ENCODE results near the gene BCL2.

BCL2 gene

GRCh38 chr18:63180971-63181376 is 138.6 kb downstream of the BCL2 start:
- ChIA-PET POLR2A (no interaction called here), CTCF (interaction anchor here (0.8 to 1.8 kb wide), 3 partner anchors 12 to 26 kb away, joined by 3 to 8 read pairs (median 4); no protein-coding TSS in a partner anchor)
- H3K9me3 ChIP-seq (ENCODE audit: control extremely low read depth in 1 of 5, control insufficient read depth in 4 of 5, insufficient read depth in 2 of 5, low read depth in 1 of 5, low read length in 4 of 5): no peaks in the 10 kb centered on the region
- H3K4me3 ChIP-seq (ENCODE audit: control insufficient read depth in 1 of 7, extremely low read depth in 1 of 7, insufficient read depth in 4 of 7, low read depth in 2 of 7, low read length in 6 of 7): no peak overlapping the region
- peaks cover 0 to 17% (median 0%) of the 10 kb centered on the region in 4 experiments for H3K36me3 ChIP-seq (ENCODE audit: control insufficient read depth in 4 of 4, insufficient read depth in 4 of 4, low read length in 3 of 4)
- no peaks in the 10 kb centered on the region for H3K27me3 ChIP-seq (replicated peaks in 2 of 5; ENCODE audit: control insufficient read depth in 4 of 5, insufficient read depth in 5 of 5, low read length in 4 of 5)
- 92% methylated on average over 5 of the region's 5 CpGs for WGBS (ENCODE audit: insufficient coverage)
- H3K27ac ChIP-seq (ENCODE audit: insufficient read depth in 1 of 2, low read depth in 1 of 2, low read length in 2 of 2, poor library complexity in 1 of 2, severe bottlenecking in 2 of 2): no peak overlapping the region
- peaks cover 4 to 19% (median 13%) of the 10 kb centered on the region in 4 experiments for H3K4me1 ChIP-seq (ENCODE audit: control extremely low read depth in 1 of 4, control insufficient read depth in 4 of 4, insufficient read depth in 4 of 4, low read length in 3 of 4)
- DNase-seq: no peak

- peaks cover 4 to 19% (median 13%) of the 10 kb centered on the region in 4 experiments for H3K4me1 ChIP-seq (ENCODE audit: control extremely low read depth in 1 of 4, control insufficient read depth in 4 of 4, insufficient read depth in 4 of 4, low read length in 3 of 4)
- no peak overlapping the region for H3K4me3 ChIP-seq (ENCODE audit: control insufficient read depth in 1 of 7, extremely low read depth in 1 of 7, insufficient read depth in 4 of 7, low read depth in 2 of 7, low read length in 6 of 7)
- no peak for DNase-seq
- 100% methylated on average over 4 of the region's 11 CpGs for WGBS (ENCODE audit: insufficient coverage)
- POLR2A ChIA-PET: no interaction called here
- peaks cover 0 to 17% (median 0%) of the 10 kb centered on the region in 4 experiments for H3K36me3 ChIP-seq (ENCODE audit: control insufficient read depth in 4 of 4, insufficient read depth in 4 of 4, low read length in 3 of 4)
- H3K9me3 ChIP-seq (ENCODE audit: control extremely low read depth in 1 of 5, control insufficient read depth in 4 of 5, insufficient read depth in 2 of 5, low read depth in 1 of 5, low read length in 4 of 5): peaks cover 0 to 2% (median 0%) of the 10 kb centered on the region in 5 experiments
- CTCF ChIA-PET: interaction anchor here (0.9 to 1.8 kb wide), 4 partner anchors 12 to 25 kb away, joined by 3 to 8 read pairs (median 4); no protein-coding TSS in a partner anchor
- no peaks in the 10 kb centered on the region for H3K27me3 ChIP-seq (replicated peaks in 2 of 5; ENCODE audit: control insufficient read depth in 4 of 5, insufficient read depth in 5 of 5, low read length in 4 of 5)
- H3K27ac ChIP-seq (ENCODE audit: insufficient read depth in 1 of 2, low read depth in 1 of 2, low read length in 2 of 2, poor library complexity in 1 of 2, severe bottlenecking in 2 of 2): no peak overlapping the region
Observed at GRCh38 chr18:63180321-63180720, 139.2 kb downstream of the BCL2 start.

GRCh38 chr18:63179422-63179821 is 140.1 kb downstream of the BCL2 start:
- POLR2A ChIA-PET: no interaction called here
- H3K4me1 ChIP-seq (ENCODE audit: control extremely low read depth in 1 of 4, control insufficient read depth in 4 of 4, insufficient read depth in 4 of 4, low read length in 3 of 4): peaks cover 4 to 19% (median 13%) of the 10 kb centered on the region in 4 experiments
- WGBS (ENCODE audit: insufficient coverage): 96% methylated on average over 5 of the region's 9 CpGs
- CTCF ChIA-PET: interaction anchor here (0.9 to 1.8 kb wide), 3 partner anchors 11 to 25 kb away, joined by 3 to 4 read pairs (median 3); no protein-coding TSS in a partner anchor
- H3K4me3 ChIP-seq (ENCODE audit: control insufficient read depth in 1 of 7, extremely low read depth in 1 of 7, insufficient read depth in 4 of 7, low read depth in 2 of 7, low read length in 6 of 7): no peak overlapping the region
- no peak for DNase-seq
- H3K27me3 ChIP-seq (replicated peaks in 2 of 5; ENCODE audit: control insufficient read depth in 4 of 5, insufficient read depth in 5 of 5, low read length in 4 of 5): no peaks in the 10 kb centered on the region
- H3K36me3 ChIP-seq (ENCODE audit: control insufficient read depth in 4 of 4, insufficient read depth in 4 of 4, low read length in 3 of 4): peaks cover 0 to 17% (median 0%) of the 10 kb centered on the region in 4 experiments
- H3K9me3 ChIP-seq (ENCODE audit: control extremely low read depth in 1 of 5, control insufficient read depth in 4 of 5, insufficient read depth in 2 of 5, low read depth in 1 of 5, low read length in 4 of 5): peaks cover 0 to 4% (median 0%) of the 10 kb centered on the region in 5 experiments
- no peak overlapping the region for H3K27ac ChIP-seq (ENCODE audit: insufficient read depth in 1 of 2, low read depth in 1 of 2, low read length in 2 of 2, poor library complexity in 1 of 2, severe bottlenecking in 2 of 2)

- CTCF ChIA-PET: interaction anchor here (1.5 kb wide), 1 partner anchor 13 kb away, joined by 3 read pairs; no protein-coding TSS in a partner anchor
- H3K4me3 ChIP-seq (ENCODE audit: control insufficient read depth in 1 of 7, extremely low read depth in 1 of 7, insufficient read depth in 4 of 7, low read depth in 2 of 7, low read length in 6 of 7): no peak overlapping the region
- H3K9me3 ChIP-seq (ENCODE audit: control extremely low read depth in 1 of 5, control insufficient read depth in 4 of 5, insufficient read depth in 2 of 5, low read depth in 1 of 5, low read length in 4 of 5): peaks cover 0 to 4% (median 0%) of the 10 kb centered on the region in 5 experiments
- no peak overlapping the region for H3K27ac ChIP-seq (ENCODE audit: insufficient read depth in 1 of 2, low read depth in 1 of 2, low read length in 2 of 2, poor library complexity in 1 of 2, severe bottlenecking in 2 of 2)
- POLR2A ChIA-PET: no interaction called here
- 100% methylated on average over 2 of the region's 2 CpGs for WGBS (ENCODE audit: insufficient coverage)
- no peaks in the 10 kb centered on the region for H3K27me3 ChIP-seq (replicated peaks in 2 of 5; ENCODE audit: control insufficient read depth in 4 of 5, insufficient read depth in 5 of 5, low read length in 4 of 5)
- DNase-seq: no peak
- peaks cover 0 to 17% (median 0%) of the 10 kb centered on the region in 4 experiments for H3K36me3 ChIP-seq (ENCODE audit: control insufficient read depth in 4 of 4, insufficient read depth in 4 of 4, low read length in 3 of 4)
- H3K4me1 ChIP-seq (ENCODE audit: control extremely low read depth in 1 of 4, control insufficient read depth in 4 of 4, insufficient read depth in 4 of 4, low read length in 3 of 4): peaks cover 4 to 19% (median 13%) of the 10 kb centered on the region in 4 experiments
Observed at GRCh38 chr18:63178971-63179370, 140.6 kb downstream of the BCL2 start.

- no peak overlapping the region for H3K4me3 ChIP-seq (ENCODE audit: control insufficient read depth in 1 of 7, extremely low read depth in 1 of 7, insufficient read depth in 4 of 7, low read depth in 2 of 7, low read length in 6 of 7)
- no peak overlapping the region for H3K27ac ChIP-seq (ENCODE audit: insufficient read depth in 1 of 2, low read depth in 1 of 2, low read length in 2 of 2, poor library complexity in 1 of 2, severe bottlenecking in 2 of 2)
- no peaks in the 10 kb centered on the region for H3K27me3 ChIP-seq (replicated peaks in 2 of 5; ENCODE audit: control insufficient read depth in 4 of 5, insufficient read depth in 5 of 5, low read length in 4 of 5)
- peak in 2 of 3 donors; percentile 52 to 57 for DNase-seq
- H3K9me3 ChIP-seq (ENCODE audit: control extremely low read depth in 1 of 5, control insufficient read depth in 4 of 5, insufficient read depth in 2 of 5, low read depth in 1 of 5, low read length in 4 of 5): peaks cover 0 to 4% (median 0%) of the 10 kb centered on the region in 5 experiments
- peaks cover 4 to 23% (median 13%) of the 10 kb centered on the region in 4 experiments for H3K4me1 ChIP-seq (ENCODE audit: control extremely low read depth in 1 of 4, control insufficient read depth in 4 of 4, insufficient read depth in 4 of 4, low read length in 3 of 4)
- POLR2A ChIA-PET: interaction anchor here (0.6 kb wide), 1 partner anchor 160 kb away, joined by 3 read pairs; no protein-coding TSS in a partner anchor
- peaks cover 0 to 17% (median 0%) of the 10 kb centered on the region in 4 experiments for H3K36me3 ChIP-seq (ENCODE audit: control insufficient read depth in 4 of 4, insufficient read depth in 4 of 4, low read length in 3 of 4)
- 97% methylated on average over 23 of the region's 25 CpGs for WGBS (ENCODE audit: insufficient coverage)
- CTCF ChIA-PET: no interaction called here
Observed at GRCh38 chr18:63177919-63178821, 141.4 kb downstream of the BCL2 start.

- peaks cover 0 to 4% (median 0%) of the 10 kb centered on the region in 5 experiments for H3K9me3 ChIP-seq (ENCODE audit: control extremely low read depth in 1 of 5, control insufficient read depth in 4 of 5, insufficient read depth in 2 of 5, low read depth in 1 of 5, low read length in 4 of 5)
- WGBS (ENCODE audit: insufficient coverage): 100% methylated on average over 3 of the region's 6 CpGs
Observed at GRCh38 chr18:63177259-63177658, 142.3 kb downstream of the BCL2 start.

More at GRCh38 chr18:63177259-63177658, 142.3 kb downstream of the BCL2 start:
- Histone ChIP-seq H3K27me3 (replicated peaks in 2 of 5; ENCODE audit: control insufficient read depth in 4 of 5, insufficient read depth in 5 of 5, low read length in 4 of 5) (no peaks in the 10 kb centered on the region), H3K36me3 (ENCODE audit: control insufficient read depth in 4 of 4, insufficient read depth in 4 of 4, low read length in 3 of 4) (peaks cover 0 to 17% (median 0%) of the 10 kb centered on the region in 4 experiments), H3K4me1 (ENCODE audit: control extremely low read depth in 1 of 4, control insufficient read depth in 4 of 4, insufficient read depth in 4 of 4, low read length in 3 of 4) (peaks cover 0 to 16% (median 7%) of the 10 kb centered on the region in 4 experiments), H3K27ac (ENCODE audit: insufficient read depth in 1 of 2, low read depth in 1 of 2, low read length in 2 of 2, poor library complexity in 1 of 2, severe bottlenecking in 2 of 2) (no peak overlapping the region), H3K4me3 (ENCODE audit: control insufficient read depth in 1 of 7, extremely low read depth in 1 of 7, insufficient read depth in 4 of 7, low read depth in 2 of 7, low read length in 6 of 7) (no peak overlapping the region)
- ChIA-PET CTCF (no interaction called here), POLR2A (no interaction called here)
- no peak for DNase-seq

Measured in common myeloid progenitor, CD34-positive (primary cell).